ENCODE measurements around the gene CC2D2A. TPM values are rescaled to one million over a fixed set of nuclear protein-coding genes. Genes with fewer than 3 reads are reported as not detected.

Gene CC2D2A
- total RNA-seq, 6 donors from 2014 or later = 16.3 to 47.4 (median 25.1) TPM

- ATAC-seq (ENCODE audit: low FRiP score in 2 of 2) (no peak), DNase-seq (no peak)
- WGBS, 2 donors = 70 to 73% methylated on average over 3 of the region's 3 CpGs
- no peak overlapping the region for H3K27ac ChIP-seq
- peaks cover 0 to 10% (median 2%) of the 10 kb centered on the region in 4 donors for H3K36me3 ChIP-seq
- H3K4me3 ChIP-seq = no peak overlapping the region
- peaks cover 0 to 4% (median 0%) of the 10 kb centered on the region in 4 donors for H3K4me1 ChIP-seq
- no peaks in the 10 kb centered on the region for H3K27me3 ChIP-seq
- TF ChIP-seq CTCF (IDR thresholded peaks at IDR 0.05) (no peak), POLR2AphosphoS5 (IDR thresholded peaks at IDR 0.05) (no peak), POLR2A (IDR thresholded peaks at IDR 0.05) (no peak), EP300 (IDR thresholded peaks at IDR 0.05) (no peak)
- no peaks in the 10 kb centered on the region for H3K9me3 ChIP-seq
Observed at GRCh38 chr4:15592799-15593198, 123.1 kb downstream of the CC2D2A start.

GRCh38 chr4:15598644-15599043 is 129.0 kb downstream of the CC2D2A start:
- DNase-seq (no peak), ATAC-seq (ENCODE audit: low FRiP score in 2 of 2) (no peak)
- H3K27ac ChIP-seq = no peak overlapping the region
- 97% methylated on average over 4 of the region's 4 CpGs for WGBS, 2 donors
- no peaks in the 10 kb centered on the region for H3K4me1 ChIP-seq
- no peak for TF ChIP-seq POLR2A (IDR thresholded peaks at IDR 0.05)
- H3K4me3 ChIP-seq = no peak overlapping the region
- H3K36me3 ChIP-seq = peaks cover 0 to 49% (median 11%) of the 10 kb centered on the region in 4 donors
- H3K27me3 ChIP-seq = no peaks in the 10 kb centered on the region
- H3K9me3 ChIP-seq = no peaks in the 10 kb centered on the region

- Histone ChIP-seq H3K27me3 (no peaks in the 10 kb centered on the region), H3K36me3 (peaks cover 0 to 60% (median 10%) of the 10 kb centered on the region in 4 donors), H3K27ac (no peak overlapping the region), H3K9me3 (no peaks in the 10 kb centered on the region), H3K4me3 (no peak overlapping the region), H3K4me1 (no peaks in the 10 kb centered on the region)
- 93 to 100% methylated on average over 3 of the region's 3 CpGs for WGBS, 2 donors
- ATAC-seq (ENCODE audit: low FRiP score in 2 of 2) (no peak), DNase-seq (no peak)
- TF ChIP-seq EP300 (IDR thresholded peaks at IDR 0.05) = no peak
Observed at GRCh38 chr4:15600176-15600575, 130.5 kb downstream of the CC2D2A start.

- 91 to 94% methylated on average over 2 of the region's 2 CpGs for WGBS, 2 donors
- Histone ChIP-seq H3K36me3 (peaks cover 0 to 65% (median 10%) of the 10 kb centered on the region in 4 donors), H3K27ac (no peak overlapping the region), H3K27me3 (no peaks in the 10 kb centered on the region), H3K4me3 (no peak overlapping the region), H3K9me3 (no peaks in the 10 kb centered on the region), H3K4me1 (no peaks in the 10 kb centered on the region)
- DNase-seq (no peak), ATAC-seq (ENCODE audit: low FRiP score in 2 of 2) (no peak)
- no peak for TF ChIP-seq CTCF (IDR thresholded peaks at IDR 0.05)
- TF ChIP-seq POLR2A (IDR thresholded peaks at IDR 0.05) = no peak
- TF ChIP-seq EP300 (IDR thresholded peaks at IDR 0.05) = no peak
- TF ChIP-seq POLR2AphosphoS5 (IDR thresholded peaks at IDR 0.05) = no peak
Observed at GRCh38 chr4:15601862-15602261, 132.2 kb downstream of the CC2D2A start.

GRCh38 chr4:15605537-15605936 is 135.9 kb downstream of the CC2D2A start:
- H3K36me3 ChIP-seq = peaks cover 0 to 56% (median 8%) of the 10 kb centered on the region in 4 donors
- DNase-seq = no peak
- no peaks in the 10 kb centered on the region for H3K27me3 ChIP-seq
- no peak overlapping the region for H3K27ac ChIP-seq
- H3K9me3 ChIP-seq = no peaks in the 10 kb centered on the region
- 92% methylated on average over 5 of the region's 5 CpGs for WGBS, 2 donors
- no peaks in the 10 kb centered on the region for H3K4me1 ChIP-seq
- H3K4me3 ChIP-seq = no peak overlapping the region
- ATAC-seq (ENCODE audit: low FRiP score in 2 of 2) = no peak
- TF ChIP-seq POLR2A (IDR thresholded peaks at IDR 0.05) (no peak), POLR2AphosphoS5 (IDR thresholded peaks at IDR 0.05) (no peak), CTCF (IDR thresholded peaks at IDR 0.05) (no peak), EP300 (IDR thresholded peaks at IDR 0.05) (no peak)

GRCh38 chr4:15610855-15611254 is 141.2 kb downstream of the CC2D2A start:
- TF ChIP-seq POLR2AphosphoS5 (IDR thresholded peaks at IDR 0.05) = no peak
- no peak for TF ChIP-seq POLR2A (IDR thresholded peaks at IDR 0.05)
- no peak for TF ChIP-seq EP300 (IDR thresholded peaks at IDR 0.05)
- TF ChIP-seq CTCF (IDR thresholded peaks at IDR 0.05) = no peak
- H3K4me3 ChIP-seq = no peak overlapping the region
- H3K4me1 ChIP-seq = no peaks in the 10 kb centered on the region
- ATAC-seq (ENCODE audit: low FRiP score in 2 of 2) (no peak), DNase-seq (no peak)
- no peaks in the 10 kb centered on the region for H3K27me3 ChIP-seq
- peaks cover 0 to 24% (median 0%) of the 10 kb centered on the region in 4 donors for H3K36me3 ChIP-seq
- no peak overlapping the region for H3K27ac ChIP-seq
- 76 to 82% methylated on average over 2 of the region's 2 CpGs for WGBS, 2 donors
- no peaks in the 10 kb centered on the region for H3K9me3 ChIP-seq
